ENCODE data around the gene UBE2N.

GRCh38 chr12:93441081-93441616 is 598 bp downstream of the UBE2N start:
- no peak for TF ChIP-seq CTCF (conservative IDR thresholded peaks at IDR 0.05)
- no peak for TF ChIP-seq EZH2 (IDR thresholded peaks at IDR 0.05; ENCODE audit: low read depth)

Data from PC-9 (cell line).